GM18907 (cell line): ENCODE results near the gene PRDX4.
A peak's percentile ranks its signal among the peaks of the same experiment; 100 is the strongest.
"Not testable (repeated sequence)": the region's sequence is repeated elsewhere in the genome, so short reads cannot be mapped to it uniquely, and the experiment has no call there.

Experiments
- ATAC-seq: cut with Tn5 transposase; IDR thresholded peaks from one replicate; pipeline ENCODE4 v1.9.1; 2021; ENCODE audit warnings: mild to moderate bottlenecking, moderate library complexity; ENCODE audit not compliant: unreplicated experiment

The PRDX4 gene

GRCh38 chrX:23670528-23670927, 3.2 kb downstream of the PRDX4 start:
- no peak for ATAC-seq

DNA sequence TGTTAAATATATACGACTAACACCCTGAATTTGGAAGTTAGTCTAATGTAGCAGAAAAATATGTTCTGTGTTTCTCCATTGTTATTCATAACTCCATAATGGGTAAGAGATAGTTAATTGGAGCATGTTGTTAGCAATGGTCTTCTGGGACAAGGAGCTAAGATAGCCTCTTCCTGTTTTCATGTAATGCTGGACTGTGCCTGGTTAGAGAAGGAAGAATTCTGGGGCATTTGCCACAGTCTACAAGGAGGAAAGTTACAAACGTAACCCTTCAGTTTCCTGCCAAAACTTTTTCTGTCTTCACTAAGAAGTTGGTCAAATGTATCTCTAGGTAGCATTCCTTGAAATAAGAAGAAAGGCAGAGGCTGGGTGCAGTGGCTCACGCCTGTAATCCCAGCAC, 5.8 kb downstream of the PRDX4 start:
- no peak for ATAC-seq

- ATAC-seq, result not testable (repeated sequence)
These were observed 9.2 kb downstream of the PRDX4 start for GRCh38 chrX:23676486-23676885.

DNA sequence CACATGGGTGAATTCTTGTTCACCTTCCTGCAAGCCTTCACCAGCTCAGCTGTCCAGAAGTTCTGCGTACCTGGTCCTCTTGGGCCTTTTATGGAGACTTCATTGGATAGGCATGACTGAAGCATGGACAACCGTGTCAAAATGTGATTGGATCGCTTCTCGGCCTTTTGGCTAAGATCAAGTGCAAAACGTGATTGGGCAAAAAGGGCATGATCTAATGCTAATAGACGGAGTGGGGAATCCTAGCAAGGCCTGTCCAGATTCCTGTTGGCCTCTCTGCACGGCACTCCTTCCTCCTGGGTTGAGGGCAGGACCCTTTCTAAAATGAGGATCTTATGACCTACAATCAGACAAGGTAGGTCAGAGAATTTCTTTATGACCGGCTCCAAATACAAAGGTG, 24.9 kb downstream of the PRDX4 start:
- no peak for ATAC-seq

DNA sequence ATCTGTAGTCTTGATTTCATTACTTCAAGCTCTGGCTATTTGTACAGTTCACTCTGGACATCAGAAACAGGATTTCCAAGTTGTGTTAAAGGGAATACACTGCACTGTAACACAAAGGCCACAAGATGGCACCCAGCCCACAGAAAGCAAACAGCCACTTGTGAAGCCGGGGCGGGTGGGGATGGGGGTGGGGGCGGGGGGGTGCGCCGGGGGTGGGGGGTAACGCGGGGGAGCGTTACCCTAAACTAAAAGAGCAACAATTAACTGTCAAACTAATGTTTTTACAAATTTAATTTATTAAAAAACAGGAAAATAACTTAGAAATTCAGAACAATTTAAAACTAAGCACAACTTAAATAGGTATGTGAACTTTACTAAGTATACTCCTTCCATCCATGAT, 27.3 kb downstream of the PRDX4 start:
- peak; percentile 77 for ATAC-seq

DNA sequence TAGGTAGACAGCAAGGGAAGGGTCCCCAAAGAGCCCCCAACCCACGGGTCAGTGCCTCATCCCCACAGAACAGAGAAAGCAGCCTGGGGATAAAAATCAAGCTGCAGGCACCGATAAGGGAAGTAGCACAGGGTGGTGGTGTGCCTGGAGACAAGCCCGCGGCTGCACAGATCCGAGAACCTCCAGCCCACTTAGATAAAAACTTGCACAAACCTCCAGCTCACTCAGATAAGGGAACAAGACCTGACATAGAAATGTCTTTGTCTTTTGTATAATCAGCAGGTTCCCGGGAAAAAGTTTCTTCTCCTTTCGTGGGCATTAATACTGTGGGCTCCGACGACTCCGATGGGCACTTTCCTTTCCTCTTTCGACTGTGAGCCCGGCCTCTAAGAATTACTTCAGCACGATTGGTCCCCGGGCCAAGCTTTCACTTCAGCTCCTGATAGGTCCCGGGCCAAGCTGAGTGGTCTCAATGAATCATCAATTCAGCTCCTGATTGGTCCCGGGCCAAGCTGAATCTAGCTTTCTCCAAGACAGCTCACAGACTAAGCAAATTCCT, 32.4 kb downstream of the PRDX4 start:
- ATAC-seq, result peak; percentile 61

DNA sequence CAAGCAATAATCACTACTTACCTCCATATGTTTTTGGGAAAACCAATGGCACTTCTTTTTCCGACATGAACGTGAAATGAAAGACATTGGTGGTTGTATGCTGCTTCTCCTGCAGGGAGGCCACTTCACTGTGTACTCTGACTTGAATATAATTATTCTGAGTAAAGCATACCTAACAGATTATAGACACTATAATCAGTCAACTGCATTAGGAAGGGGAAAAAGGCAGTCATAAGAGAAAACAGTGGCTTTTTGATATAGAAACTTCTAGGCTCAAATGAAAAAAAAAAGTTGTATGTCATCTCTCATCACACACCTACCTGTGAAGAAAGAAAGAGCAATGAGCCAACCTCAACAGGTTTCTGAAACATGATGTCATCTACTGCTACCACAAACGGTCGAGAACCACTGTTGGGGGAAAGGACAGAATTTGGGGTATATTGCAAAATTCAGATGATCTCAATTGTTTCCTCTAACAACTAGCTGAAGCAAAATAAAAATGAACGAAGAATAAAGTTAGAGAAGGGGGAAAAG, 37.4 kb downstream of the PRDX4 start:
- ATAC-seq, result no peak

DNA sequence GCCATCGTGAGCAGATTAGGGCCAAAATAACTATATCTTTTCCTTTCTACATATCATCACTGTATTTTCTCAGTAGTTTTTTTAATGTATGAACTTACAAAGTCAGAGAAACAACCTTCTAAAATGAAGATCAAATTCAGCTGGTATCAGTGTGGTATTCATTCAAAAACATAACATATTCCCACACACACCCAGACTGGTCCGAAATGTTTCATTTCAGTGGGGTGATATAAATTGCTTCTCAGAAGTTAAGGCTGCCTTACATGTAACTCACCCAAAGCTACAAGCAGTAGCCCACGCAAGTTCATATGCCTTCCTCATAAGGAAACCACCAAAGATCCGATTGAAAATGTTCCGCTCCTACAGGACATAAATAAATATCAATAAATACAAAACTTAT, 37.9 kb downstream of the PRDX4 start:
- no peak for ATAC-seq

GRCh38 chrX:23720117-23720677, 52.9 kb downstream of the PRDX4 start:
- ATAC-seq, result no peak

DNA sequence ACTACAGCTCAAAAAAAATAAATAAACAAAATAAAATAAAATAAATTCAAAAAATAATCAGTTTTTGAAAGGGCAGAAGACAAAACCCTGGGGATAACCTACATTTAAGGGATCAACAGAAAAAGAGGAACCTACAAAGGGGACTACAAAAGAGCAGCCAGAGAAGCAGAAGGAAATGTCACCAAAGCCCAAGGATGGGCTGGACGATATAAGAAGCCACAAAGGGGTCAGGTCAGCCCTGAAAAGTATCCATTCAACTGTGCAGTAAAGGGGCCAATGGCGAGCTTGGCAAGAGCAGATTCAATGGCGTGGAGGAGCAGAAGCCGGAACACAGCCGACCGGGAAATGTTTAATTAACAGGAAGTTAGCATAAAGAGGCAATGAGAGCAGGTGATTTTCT, 58.9 kb downstream of the PRDX4 start:
- ATAC-seq, result no peak

DNA sequence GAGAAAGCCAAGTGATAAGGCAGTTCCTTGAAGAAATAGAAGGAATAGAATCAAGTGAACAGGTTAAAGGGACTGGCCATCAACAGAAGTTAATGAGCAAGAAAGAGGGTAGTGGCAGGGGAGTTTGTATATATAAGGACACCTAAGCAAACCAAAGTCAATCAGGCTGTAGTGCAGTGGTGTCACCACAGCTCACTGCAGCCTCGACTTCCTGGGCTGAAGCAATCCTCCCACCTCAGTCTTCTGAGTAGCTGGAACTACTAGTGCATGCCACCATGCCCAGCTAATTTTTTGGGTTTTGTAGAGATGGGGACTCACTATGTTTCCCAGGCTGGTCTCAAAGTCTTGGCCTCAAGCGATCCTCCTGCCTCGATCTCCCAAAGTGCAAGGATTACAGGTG, 59.9 kb downstream of the PRDX4 start:
- no peak for ATAC-seq

DNA sequence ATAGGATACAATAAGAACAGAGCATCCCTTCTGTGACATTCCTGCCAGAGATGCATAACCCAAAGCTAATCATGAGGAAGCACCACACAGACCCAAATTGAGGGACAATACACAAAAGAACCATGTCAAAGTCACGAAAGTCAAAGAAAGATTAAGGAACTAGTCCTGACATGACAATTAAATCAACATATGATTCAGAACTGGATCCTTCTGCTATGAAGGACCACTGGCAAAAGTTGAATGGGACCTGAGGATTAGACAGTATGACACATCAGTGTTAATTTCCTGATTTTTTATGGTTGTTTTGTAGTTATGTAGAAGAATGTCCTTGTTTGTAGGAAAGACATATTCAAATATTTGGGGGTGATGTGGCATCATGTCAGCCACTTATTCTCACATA, 61.9 kb downstream of the PRDX4 start:
- no peak for ATAC-seq

DNA sequence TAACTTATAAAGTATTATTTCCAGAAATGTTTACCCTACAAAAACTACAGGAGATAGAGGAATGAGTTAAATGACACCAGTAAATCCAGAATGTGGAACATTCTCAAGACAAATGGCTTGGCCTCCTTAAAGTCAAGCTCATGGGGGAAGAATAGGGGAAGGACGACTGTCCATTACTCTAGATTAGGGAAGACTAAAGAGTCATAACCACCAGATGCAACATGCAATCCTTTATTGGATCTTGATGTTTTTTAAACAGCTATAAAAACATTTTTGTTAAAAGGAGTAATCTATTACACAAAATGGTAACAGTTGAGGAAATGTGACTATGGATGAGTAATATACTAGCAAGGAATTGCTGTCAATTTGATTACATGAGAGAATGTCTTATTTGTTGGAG, 64.7 kb downstream of the PRDX4 start:
- ATAC-seq, result no peak

DNA sequence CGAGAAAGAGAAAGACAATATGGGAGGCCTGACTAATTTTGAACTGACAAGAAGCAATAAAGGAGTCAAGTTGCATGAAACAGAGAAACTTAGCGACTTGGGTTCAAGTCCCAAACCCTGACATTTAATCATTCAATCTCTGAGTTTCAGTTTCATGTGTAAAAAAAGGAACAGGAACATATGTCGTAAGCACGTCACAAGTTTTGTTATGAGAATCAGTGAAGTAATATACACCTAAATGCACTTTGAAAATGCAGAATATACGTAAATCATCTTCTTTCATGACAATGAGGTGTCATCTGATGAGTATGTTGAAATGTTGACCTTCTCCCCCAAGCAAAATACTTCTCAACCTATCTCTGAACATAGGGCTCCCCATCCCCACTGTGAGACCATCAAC, 65.4 kb downstream of the PRDX4 start:
- ATAC-seq, result peak; percentile 88
